Liver (tissue), 3 donors: Measurements from ENCODE around the gene DGCR6.

Source experiments
- CTCF ChIP-seq: fragments of 150-350 bp; IDR thresholded peaks from 2 replicates; pipeline ENCODE4 v1.5.1; 2017; ENCODE audit warnings: improper control_type of control experiment, low read depth, low read length; ENCODE audit not compliant: missing input control
- JUND ChIP-seq, 2 donors: IDR thresholded peaks; 2 replicates each; pipeline ENCODE4 v1.6.1; 2016; ENCODE audit warnings: antibody characterized with exemption in 2 of 2
- MAX ChIP-seq: IDR thresholded peaks from 2 replicates; pipeline ENCODE4 v1.6.1; 2016; ENCODE audit warnings: antibody characterized with exemption
- NR2F2 ChIP-seq: IDR thresholded peaks from 2 replicates; pipeline ENCODE4 v1.6.1; 2016; ENCODE audit warnings: antibody characterized with exemption
- donor health status: healthy.
- donor health status: healthy.

DNA sequence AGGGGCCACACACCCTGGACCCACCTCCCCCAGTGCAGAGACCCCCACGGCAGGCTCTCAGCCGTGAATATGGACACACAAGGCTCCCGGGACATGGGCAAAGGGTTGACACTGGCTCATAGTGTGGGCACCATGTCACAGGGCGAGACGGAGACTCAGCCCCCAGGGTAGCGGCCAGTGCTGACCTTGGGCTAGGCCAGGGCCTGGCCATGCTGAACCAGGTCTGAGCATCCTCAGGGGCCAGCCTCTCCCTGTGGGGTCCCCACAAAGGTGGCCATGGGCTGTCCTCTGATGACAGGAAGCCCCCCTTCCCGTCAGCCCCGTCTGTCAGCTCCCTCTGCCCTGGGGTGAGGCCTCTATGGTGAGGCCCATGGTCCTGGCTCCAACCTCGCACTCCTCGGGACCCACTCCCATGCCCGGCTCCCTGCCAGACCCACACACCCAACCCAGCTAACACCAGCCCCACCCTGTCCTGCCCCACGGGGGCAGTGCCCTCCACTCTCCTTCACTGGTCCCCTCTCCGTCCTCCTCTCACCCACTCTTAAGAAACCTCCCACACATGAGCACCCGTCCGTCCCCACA is 49.0 kb downstream of the DGCR6 start:
- TF ChIP-seq JUND (IDR thresholded peaks at IDR 0.05) (no peak), CTCF (no peak), MAX (no peak), NR2F2 (no peak)
